HUES6 (cell line): ENCODE measurements around the gene MEX3A.
A peak's percentile ranks its signal among the peaks of the same experiment; 100 is the strongest.
"Not testable (repeated sequence)": the region's sequence is repeated elsewhere in the genome, so short reads cannot be mapped to it uniquely, and the experiment has no call there.

Experiments
- H3K27ac ChIP-seq: 2 replicates; pipeline ENCODE4 v1.7.0; 2013; ENCODE audit warnings: low read depth, mild to moderate bottlenecking, low read length, inconsistent platforms
- H3K27me3 ChIP-seq: 2 replicates; pipeline ENCODE4 v1.6.1; 2013; ENCODE audit warnings: low read length; ENCODE audit not compliant: control insufficient read depth, insufficient read depth
- H3K36me3 ChIP-seq: 2 replicates; pipeline ENCODE4 v1.6.1; 2013; ENCODE audit warnings: low read length; ENCODE audit not compliant: control insufficient read depth, insufficient read depth
- H3K4me1 ChIP-seq: 2 replicates; pipeline ENCODE4 v1.6.1; 2013; ENCODE audit warnings: low read length; ENCODE audit not compliant: control insufficient read depth, insufficient read depth
- H3K4me3 ChIP-seq: 2 replicates; pipeline ENCODE4 v1.5.1; 2013; ENCODE audit warnings: low read depth, low read length
- H3K9ac ChIP-seq: one replicate; pipeline ENCODE4 v1.6.1; 2013; ENCODE audit warnings: mild to moderate bottlenecking, low read length
- H3K9me3 ChIP-seq: 2 replicates; pipeline ENCODE4 v1.6.1; 2013; ENCODE audit warnings: low read depth, low read length; ENCODE audit not compliant: control insufficient read depth, insufficient read depth

The MEX3A gene

DNA sequence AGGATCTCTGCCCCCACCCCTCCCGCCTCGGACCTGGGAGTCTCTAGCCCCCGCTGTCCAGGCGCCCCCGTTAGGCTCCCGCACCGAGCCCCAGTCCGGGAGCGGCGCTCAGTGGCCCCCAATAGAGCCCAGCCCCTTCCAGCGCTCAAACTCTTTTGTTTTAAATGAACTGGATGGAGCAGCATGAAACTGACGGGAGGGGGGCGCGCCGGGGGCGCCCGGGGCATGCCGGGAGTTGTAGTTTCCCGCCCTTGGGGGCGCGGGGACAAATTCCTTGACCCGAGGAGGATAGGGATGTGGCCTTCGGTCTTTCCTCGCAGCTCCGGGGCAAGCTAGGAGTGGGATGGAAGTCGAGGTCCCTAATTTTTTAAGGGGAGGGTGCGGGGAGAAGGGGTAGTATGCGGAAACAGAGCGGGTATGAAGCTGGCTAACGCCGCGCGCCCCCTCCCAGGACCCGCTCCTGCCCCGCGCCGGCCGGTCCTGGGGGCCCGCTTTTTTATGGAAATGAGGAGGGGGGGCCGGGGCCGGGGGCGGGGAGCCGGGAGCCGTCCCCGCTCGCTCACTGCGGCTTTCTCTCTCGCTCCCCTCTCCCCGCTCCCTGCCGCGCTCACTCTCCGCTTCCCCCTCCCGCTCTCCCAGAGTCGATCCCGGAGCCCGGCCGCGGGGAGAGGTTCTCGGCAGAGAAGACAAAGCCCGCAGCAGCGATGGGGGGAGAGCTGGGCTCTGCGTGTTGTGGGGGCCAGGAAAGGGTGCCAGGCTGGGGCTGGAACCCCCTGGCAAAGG is at the start of gene MEX3A:
Gene MEX3A, minus strand, starts transcription at position 157 of the 783 bp plus-strand sequence. CDS start 467 bp downstream, outside the sequence.
- Histone ChIP-seq H3K9me3 (no peaks in the 10 kb centered on the region), H3K36me3 (peaks cover 2% of the 10 kb centered on the region; the same call in 1 of the 2 replicates), H3K4me3 (peak within 1 kb of the TSS; percentile 81), H3K4me1 (peaks cover 42% of the 10 kb centered on the region), H3K27me3 (no peaks in the 10 kb centered on the region), H3K9ac (peak within 1 kb of the TSS; percentile 94), H3K27ac (peak within 1 kb of the TSS; percentile 84)

DNA sequence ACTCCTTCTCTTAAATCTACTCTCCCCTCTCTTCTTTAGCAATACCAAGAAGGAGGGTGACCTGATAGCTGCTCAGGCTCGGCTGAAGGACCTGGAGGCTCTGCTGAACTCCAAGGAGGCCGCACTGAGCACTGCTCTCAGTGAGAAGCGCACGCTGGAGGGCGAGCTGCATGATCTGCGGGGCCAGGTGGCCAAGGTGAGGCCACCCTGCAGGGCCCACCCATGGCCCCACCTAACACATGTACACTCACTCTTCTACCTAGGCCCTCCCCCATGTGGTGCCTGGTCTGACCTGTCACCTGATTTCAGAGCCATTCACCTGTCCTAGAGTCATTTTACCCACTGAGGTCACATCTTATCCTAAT is 48.3 kb upstream of the MEX3A start:
- peaks cover 37% of the 10 kb centered on the region for H3K4me1 ChIP-seq
- no peaks in the 10 kb centered on the region for H3K9me3 ChIP-seq
- H3K9ac ChIP-seq = no peak overlapping the region
- peaks cover 37% of the 10 kb centered on the region for H3K36me3 ChIP-seq
- H3K4me3 ChIP-seq = no peak overlapping the region
- no peaks in the 10 kb centered on the region for H3K27me3 ChIP-seq
- 0 out of 2 replicates have a peak overlapping the region, but pooled peaks have one; percentile 13 for H3K27ac ChIP-seq

DNA sequence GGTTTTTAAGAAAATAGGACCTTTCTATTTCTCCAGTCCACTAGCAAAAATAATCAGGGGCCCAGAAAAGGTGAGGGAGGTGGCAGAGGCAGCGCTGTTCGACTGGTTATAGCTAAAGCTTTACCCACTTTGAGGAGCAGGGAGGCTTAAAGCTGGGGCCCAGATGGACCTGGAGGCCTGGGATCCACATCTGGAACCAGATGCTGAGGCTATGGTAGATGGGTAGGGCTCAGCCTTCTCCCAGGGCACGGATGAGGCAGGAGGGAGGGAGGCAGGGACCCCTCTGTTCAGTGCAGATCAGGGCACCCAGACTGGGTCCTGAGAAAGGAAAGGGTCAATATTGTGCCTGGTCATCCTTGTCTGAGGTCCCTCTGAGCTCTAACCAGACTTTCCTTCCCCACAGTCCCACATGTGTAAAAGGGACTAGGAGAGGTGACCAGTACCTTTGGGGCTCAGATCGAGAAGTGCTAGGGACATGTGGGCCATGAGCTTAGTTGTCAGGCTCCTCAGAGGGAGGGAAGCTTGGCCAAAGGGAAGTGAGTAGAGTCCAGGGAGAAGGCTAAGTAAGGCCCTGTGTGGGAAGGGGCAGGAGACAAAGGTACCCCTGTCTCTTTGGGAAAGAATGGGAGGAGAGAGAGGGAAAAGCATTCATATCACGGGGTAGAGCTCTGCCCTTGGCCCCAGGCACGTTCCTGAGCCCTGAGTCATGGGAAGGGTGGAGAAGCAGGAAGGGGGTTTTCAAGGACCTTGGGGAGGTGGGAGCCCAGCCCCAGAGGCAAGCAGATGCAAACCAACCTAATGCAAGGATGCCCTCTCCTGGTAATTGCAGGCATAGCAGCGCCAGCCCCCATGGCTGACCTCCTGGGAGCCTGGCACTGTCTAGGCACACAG is 47.7 kb upstream of the MEX3A start:
- H3K4me1 ChIP-seq = peaks cover 40% of the 10 kb centered on the region
- H3K9ac ChIP-seq = peak overlapping the region; percentile 76
- no peaks in the 10 kb centered on the region for H3K9me3 ChIP-seq
- peaks cover 31% of the 10 kb centered on the region for H3K36me3 ChIP-seq
- peak overlapping the region; percentile 10 for H3K4me3 ChIP-seq
- H3K27ac ChIP-seq = peak overlapping the region; percentile 83
- H3K27me3 ChIP-seq = no peaks in the 10 kb centered on the region

- H3K36me3 ChIP-seq = peaks cover 21% of the 10 kb centered on the region
- H3K9me3 ChIP-seq = no peaks in the 10 kb centered on the region
- H3K4me1 ChIP-seq = peaks cover 49% of the 10 kb centered on the region
- no peak overlapping the region; the same call in 1 of the 2 replicates for H3K4me3 ChIP-seq
- H3K27me3 ChIP-seq = no peaks in the 10 kb centered on the region
- peak overlapping the region; percentile 83; the same call in 1 of the 2 replicates for H3K27ac ChIP-seq
- H3K9ac ChIP-seq = peak overlapping the region; percentile 76
These were observed 46.7 kb upstream of the MEX3A start for GRCh38 chr1:156128654-156129597.

- H3K4me3 ChIP-seq = no peak overlapping the region
- H3K9ac ChIP-seq = peak overlapping the region; percentile 76
- H3K9me3 ChIP-seq = no peaks in the 10 kb centered on the region
- H3K4me1 ChIP-seq = peaks cover 55% of the 10 kb centered on the region
- peak overlapping the region; percentile 83; the same call in 1 of the 2 replicates for H3K27ac ChIP-seq
- H3K36me3 ChIP-seq = peaks cover 16% of the 10 kb centered on the region
- no peaks in the 10 kb centered on the region for H3K27me3 ChIP-seq
These were observed 46.0 kb upstream of the MEX3A start for GRCh38 chr1:156128308-156128653.

DNA sequence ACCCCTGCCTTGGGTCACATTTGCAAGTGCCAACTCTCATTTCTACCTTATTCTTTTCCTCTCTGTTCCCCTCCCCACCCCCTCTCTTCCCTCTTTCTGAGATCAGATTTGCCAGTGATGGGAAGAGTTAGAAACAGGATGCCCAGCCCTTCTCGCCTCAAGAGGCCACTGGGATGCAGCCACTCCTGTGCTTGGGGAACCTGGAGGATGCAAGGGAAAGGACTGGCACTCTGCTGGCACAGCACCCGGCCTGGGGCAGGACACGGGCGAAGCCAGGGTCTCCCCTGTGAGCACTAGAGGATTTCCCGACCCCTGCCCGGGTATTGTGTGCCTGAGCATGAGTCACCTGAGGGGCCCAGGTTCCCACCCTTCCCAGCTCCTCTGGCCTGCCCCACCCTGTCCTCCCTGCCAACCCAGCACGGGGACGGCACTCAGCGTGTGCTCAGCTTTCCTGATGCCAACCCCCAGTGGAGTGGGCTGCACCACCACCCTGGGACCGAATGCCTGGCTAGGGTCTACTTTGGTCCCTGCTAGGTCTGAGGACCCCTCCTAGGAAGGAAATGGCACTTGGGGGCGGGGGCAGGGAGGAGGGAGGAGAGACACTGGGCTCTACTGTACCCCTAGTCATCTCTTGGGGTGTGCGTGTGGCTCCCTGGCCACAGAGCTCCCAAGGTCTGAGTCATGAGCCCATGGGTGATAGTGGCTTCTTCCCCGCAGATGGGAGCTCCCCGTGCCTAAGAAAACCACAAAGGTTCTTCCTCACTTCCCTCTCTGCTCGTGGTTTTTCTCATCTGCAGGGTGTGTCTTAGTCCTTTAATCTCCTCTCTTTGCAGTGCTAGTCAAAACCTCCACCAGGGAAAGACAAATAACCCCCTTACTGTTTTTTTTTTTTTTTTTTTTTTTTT is 44.6 kb upstream of the MEX3A start:
- H3K4me1 ChIP-seq = peaks cover 68% of the 10 kb centered on the region
- H3K36me3 ChIP-seq = peaks cover 9% of the 10 kb centered on the region
- H3K27me3 ChIP-seq = no peaks in the 10 kb centered on the region
- H3K4me3 ChIP-seq = peak overlapping the region; percentile 22; the same call in 1 of the 2 replicates
- peak overlapping the region; percentile 83 for H3K27ac ChIP-seq
- H3K9ac ChIP-seq = peak overlapping the region; percentile 36
- H3K9me3 ChIP-seq = no peaks in the 10 kb centered on the region

DNA sequence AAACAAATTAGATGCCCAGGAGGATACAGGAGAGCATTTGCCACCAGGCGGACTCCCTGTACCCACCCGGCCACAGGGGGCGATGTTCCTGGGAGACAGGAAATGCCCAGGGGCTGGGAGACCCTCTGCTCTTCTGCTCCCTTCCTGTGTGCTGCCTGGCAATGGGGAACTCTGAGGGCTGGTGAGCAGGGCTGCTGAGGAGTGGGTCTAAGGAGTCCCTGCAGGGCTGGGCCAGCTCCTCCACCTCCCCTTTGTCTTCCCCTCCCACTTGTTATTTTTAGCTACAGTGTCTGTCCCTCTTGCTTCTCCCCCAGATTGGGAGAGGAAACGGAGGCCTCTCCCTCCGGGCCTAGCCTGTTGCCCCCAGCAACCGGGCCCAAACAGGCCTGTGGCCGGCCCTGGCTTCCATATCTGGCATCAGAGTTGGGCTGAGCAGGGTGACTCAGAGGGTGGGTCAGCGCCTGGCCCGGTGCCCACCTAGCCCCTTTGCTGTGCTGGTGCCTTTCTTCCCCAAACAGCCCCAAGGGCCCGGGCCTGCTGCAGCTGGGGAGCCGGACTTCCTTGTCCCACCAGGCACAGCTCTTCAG is 43.9 kb upstream of the MEX3A start:
- Histone ChIP-seq H3K36me3 (peaks cover 4% of the 10 kb centered on the region), H3K9me3 (no peaks in the 10 kb centered on the region), H3K9ac (peak overlapping the region; percentile 36), H3K4me1 (peaks cover 72% of the 10 kb centered on the region), H3K27ac (peak overlapping the region; percentile 83), H3K4me3 (peak overlapping the region; percentile 22; the same call in 1 of the 2 replicates), H3K27me3 (no peaks in the 10 kb centered on the region)

GRCh38 chr1:156125544-156125943 is 43.3 kb upstream of the MEX3A start:
- not testable (repeated sequence) for H3K27me3 ChIP-seq, H3K27ac ChIP-seq, H3K4me3 ChIP-seq, H3K9ac ChIP-seq, H3K9me3 ChIP-seq, H3K36me3 ChIP-seq
- peaks cover 76% of the 10 kb centered on the region for H3K4me1 ChIP-seq

GRCh38 chr1:156124557-156125483 is 42.6 kb upstream of the MEX3A start:
- H3K4me3 ChIP-seq = no peak overlapping the region
- H3K9ac ChIP-seq = peak overlapping the region; percentile 21

More at GRCh38 chr1:156124557-156125483, 42.6 kb upstream of the MEX3A start:
- peaks cover 79% of the 10 kb centered on the region for H3K4me1 ChIP-seq
- no peaks in the 10 kb centered on the region for H3K36me3 ChIP-seq
- H3K27ac ChIP-seq = peak overlapping the region; percentile 51; the same call in 1 of the 2 replicates
- H3K9me3 ChIP-seq = no peaks in the 10 kb centered on the region
- no peaks in the 10 kb centered on the region for H3K27me3 ChIP-seq
